Activated CD8-positive, alpha-beta memory T cell treated with anti-CD3 and anti-CD28 coated beads, Interleukin-2, amount 10 ng/mL, durations not matched to agents 7 days and 5 days (primary cell): ENCODE measurements around the gene ELN. TPM values are rescaled to one million over a fixed set of nuclear protein-coding genes. Genes with fewer than 3 reads are reported as not detected.
A peak's percentile ranks its signal among the peaks of the same experiment; 100 is the strongest.

Experiments
- ATAC-seq: fragments of 150-1000 bp; cut with Tn5 transposase; one replicate; pipeline ENCODE4 v1.10.0; 2021; ENCODE audit warnings: moderate library complexity
- CTCF ChIA-PET: fragments of 350-600 bp; sonication (Branson Sonifier 250); formaldehyde crosslinking; loops from one replicate; lab custom pipeline; 2021; ENCODE audit warnings: antibody characterized with exemption; lab: Charles Lee
- DNase-seq: peaks from one replicate; pipeline ENCODE4 v3.0.0-alpha.2; 2020
- H3K27ac Mint-ChIP-seq: one replicate; pipeline ENCODE4 v1.8.0; 2021; ENCODE audit warnings: mild to moderate bottlenecking, mixed read lengths
- H3K27me3 Mint-ChIP-seq: one replicate; pipeline ENCODE4 v1.8.0; 2021; ENCODE audit warnings: mixed read lengths
- H3K36me3 Mint-ChIP-seq: one replicate; pipeline ENCODE4 v1.8.0; 2021; ENCODE audit warnings: mild to moderate bottlenecking, mixed read lengths
- H3K4me1 Mint-ChIP-seq: one replicate; pipeline ENCODE4 v1.8.0; 2021; ENCODE audit warnings: mixed read lengths
- H3K4me3 Mint-ChIP-seq: one replicate; pipeline ENCODE4 v1.8.0; 2021; ENCODE audit warnings: mild to moderate bottlenecking, moderate library complexity, mixed read lengths
- H3K9me3 Mint-ChIP-seq: one replicate; pipeline ENCODE4 v1.8.0; 2022; ENCODE audit warnings: low read depth, mixed read lengths
- total RNA-seq, 2 experiments: library from RNA; stranded (reverse); gene quantifications; one replicate each; pipeline ENCODE4 v1.2.3, GENCODE V29; 2021

ELN gene
- total RNA-seq, 2 experiments from 2014 or later = not detected

DNA sequence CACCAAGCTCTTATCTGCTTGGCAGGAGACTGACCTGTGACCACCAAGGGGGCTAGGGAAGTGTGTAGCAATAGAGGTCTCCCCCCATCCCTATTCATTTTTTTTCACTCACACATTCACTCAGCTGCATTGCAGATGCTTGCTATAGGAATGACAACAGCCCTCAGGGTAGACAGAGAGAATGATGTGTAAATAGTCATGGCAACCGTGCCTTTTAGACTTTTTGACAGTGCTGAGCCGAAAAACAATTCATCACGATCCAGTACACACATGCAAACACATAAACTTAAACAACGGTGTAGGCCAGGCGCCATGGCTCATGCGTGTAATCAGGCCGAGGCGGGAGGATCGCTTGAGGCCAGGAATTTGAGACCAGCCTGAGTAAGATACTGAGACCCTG is 7.6 kb upstream of the ELN start:
- CTCF ChIA-PET = no interaction called here

DNA sequence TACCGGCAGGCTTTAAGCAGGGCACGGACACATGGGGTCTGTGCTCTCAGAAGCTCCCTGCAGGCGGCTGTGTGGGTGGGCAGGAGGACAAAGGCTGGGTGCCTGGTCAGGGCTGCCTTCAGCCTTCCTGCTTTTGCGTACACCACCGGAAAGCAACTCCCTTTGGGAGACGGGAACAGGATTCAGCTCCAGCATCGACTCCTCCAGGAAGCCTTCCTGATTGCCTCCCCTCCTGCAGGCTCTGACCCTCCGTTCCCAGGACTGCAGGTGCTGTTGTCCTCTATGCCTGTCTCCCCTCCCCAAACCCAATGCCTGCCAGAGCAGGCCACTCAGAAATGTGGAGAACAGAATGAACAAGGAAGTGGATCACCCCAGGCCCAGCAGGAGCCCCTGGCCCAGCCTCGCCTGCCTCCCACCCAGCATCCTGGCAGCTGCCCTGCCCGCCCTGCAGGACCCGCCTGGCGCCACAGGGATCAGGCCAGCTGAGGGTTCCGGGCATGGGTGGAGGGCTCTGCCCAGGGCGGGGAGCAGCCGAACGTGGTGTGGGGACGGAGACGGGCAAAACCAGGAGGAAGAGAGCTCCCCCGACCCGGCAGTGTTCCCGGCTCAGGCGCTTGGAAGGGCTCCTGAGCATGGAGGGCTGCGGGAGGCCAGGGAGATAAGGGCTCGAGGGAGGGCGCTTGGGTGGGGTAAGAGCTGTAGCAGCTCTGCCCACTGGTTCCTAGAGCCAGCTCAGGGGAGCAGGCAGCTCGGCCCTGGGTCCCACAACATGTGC is 6.2 kb upstream of the ELN start:
- Mint-ChIP-seq H3K36me3 (no peaks in the 10 kb centered on the region), H3K27me3 (peaks cover 25% of the 10 kb centered on the region), H3K4me3 (no peak overlapping the region), H3K9me3 (no peaks in the 10 kb centered on the region), H3K27ac (no peak overlapping the region), H3K4me1 (no peaks in the 10 kb centered on the region)
- CTCF ChIA-PET = interaction anchor here (0.5 kb wide), 1 partner anchor 391 kb away, joined by 3 read pairs; no protein-coding TSS in a partner anchor
- no peak for ATAC-seq
- no peak for DNase-seq

More for the DNA sequence above, 7.6 kb upstream of the ELN start:
- Mint-ChIP-seq H3K36me3 (no peaks in the 10 kb centered on the region), H3K9me3 (no peaks in the 10 kb centered on the region), H3K4me1 (no peaks in the 10 kb centered on the region), H3K27ac (no peak overlapping the region), H3K27me3 (peaks cover 12% of the 10 kb centered on the region), H3K4me3 (no peak overlapping the region)
- ATAC-seq = no peak
- DNase-seq = no peak

DNA sequence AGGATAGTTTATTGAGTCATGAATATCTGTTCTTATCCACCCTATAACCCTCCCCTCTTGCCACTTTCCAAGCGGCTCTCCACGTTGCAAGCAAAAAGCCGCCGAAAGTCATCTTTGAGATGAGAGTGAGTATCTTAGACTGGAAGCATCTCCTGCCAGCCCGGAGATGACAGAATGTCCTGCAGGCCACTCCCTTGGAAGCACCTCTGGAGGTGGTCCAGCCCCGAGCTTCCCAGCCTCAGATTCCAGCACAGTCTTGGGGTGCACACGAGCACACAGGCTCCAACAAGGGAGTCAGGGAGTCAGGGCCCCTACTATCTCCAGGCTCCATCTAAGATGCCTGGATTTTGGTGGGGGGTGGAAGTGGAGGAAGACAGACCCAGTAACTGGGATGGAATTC is 5.5 kb upstream of the ELN start:
- DNase-seq = no peak
- no peaks in the 10 kb centered on the region for H3K4me1 Mint-ChIP-seq
- H3K27me3 Mint-ChIP-seq = peaks cover 29% of the 10 kb centered on the region
- no peak for ATAC-seq
- no peak overlapping the region for H3K27ac Mint-ChIP-seq
- H3K36me3 Mint-ChIP-seq = no peaks in the 10 kb centered on the region
- H3K4me3 Mint-ChIP-seq = no peak overlapping the region
- no peaks in the 10 kb centered on the region for H3K9me3 Mint-ChIP-seq
- CTCF ChIA-PET = interaction anchor here (0.5 kb wide), 1 partner anchor 391 kb away, joined by 3 read pairs; no protein-coding TSS in a partner anchor

DNA sequence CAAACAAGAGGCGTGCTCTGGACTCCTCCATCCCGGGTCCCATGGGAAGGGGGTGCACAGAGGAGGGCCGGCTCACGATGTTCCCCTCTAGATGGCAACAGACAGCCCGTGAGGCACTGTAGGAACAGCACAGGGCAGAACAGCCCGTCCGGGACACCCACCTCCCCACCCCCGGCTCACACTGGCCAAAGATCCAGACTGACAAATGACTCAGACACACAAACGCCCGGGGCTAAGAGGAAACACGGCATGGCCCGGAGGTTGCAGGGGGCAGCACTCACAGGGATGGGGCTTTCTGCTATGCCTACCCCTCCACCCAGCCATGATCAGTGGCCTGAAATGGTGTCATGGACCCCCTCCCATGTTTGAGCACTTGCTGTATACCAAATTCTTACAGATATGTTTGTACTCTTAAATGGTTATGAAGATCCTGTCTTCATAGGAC is 4.9 kb upstream of the ELN start:
- peaks cover 29% of the 10 kb centered on the region for H3K27me3 Mint-ChIP-seq
- H3K36me3 Mint-ChIP-seq = no peaks in the 10 kb centered on the region
- H3K9me3 Mint-ChIP-seq = no peaks in the 10 kb centered on the region
- CTCF ChIA-PET = no interaction called here
- H3K4me3 Mint-ChIP-seq = no peak overlapping the region
- H3K4me1 Mint-ChIP-seq = no peaks in the 10 kb centered on the region
- no peak overlapping the region for H3K27ac Mint-ChIP-seq
- DNase-seq (no peak), ATAC-seq (no peak)

DNA sequence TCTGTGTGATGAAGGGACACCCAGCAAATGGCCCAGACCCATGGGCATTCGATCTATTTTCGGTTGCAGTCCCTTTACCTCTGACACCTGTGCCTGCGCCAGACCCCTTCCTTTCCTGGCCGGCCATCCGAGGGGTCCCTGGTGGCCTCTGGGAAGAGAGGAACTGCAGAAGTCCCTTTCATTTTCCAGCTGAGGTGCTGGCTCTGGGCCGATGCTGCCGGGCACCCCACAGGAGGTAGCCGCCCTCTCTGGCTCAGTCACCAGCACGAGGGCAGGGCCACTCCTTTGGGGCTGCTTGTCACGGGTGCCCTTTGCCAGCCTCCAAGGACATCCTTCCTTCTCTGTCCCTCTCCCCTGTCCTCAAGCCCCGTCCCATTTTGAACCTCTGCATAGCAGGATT is 4.2 kb upstream of the ELN start:
- Mint-ChIP-seq H3K4me3 (no peak overlapping the region), H3K4me1 (no peaks in the 10 kb centered on the region), H3K27me3 (peaks cover 32% of the 10 kb centered on the region), H3K9me3 (no peaks in the 10 kb centered on the region), H3K27ac (no peak overlapping the region), H3K36me3 (no peaks in the 10 kb centered on the region)
- no peak for ATAC-seq
- no peak for DNase-seq
- CTCF ChIA-PET = no interaction called here

DNA sequence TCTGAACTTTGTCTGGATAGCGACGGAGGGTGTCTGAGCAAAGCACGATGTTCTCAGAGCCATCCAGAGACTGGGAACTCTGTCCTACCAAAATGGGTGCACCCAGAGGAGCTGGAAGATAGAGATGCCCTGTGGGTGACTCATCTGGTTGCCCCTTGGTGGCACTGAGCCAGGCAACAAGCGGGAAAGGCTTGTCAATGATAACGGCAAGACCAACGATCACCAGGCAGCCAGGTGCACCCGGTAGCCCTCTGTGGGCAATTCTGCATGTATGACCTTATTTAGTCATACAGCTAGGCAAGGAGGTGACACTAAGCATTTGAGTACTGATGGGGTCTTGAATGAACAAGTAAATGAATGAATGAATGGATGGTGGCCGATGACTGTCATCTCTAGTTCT is 2.8 kb upstream of the ELN start:
- Mint-ChIP-seq H3K36me3 (no peaks in the 10 kb centered on the region), H3K27me3 (peaks cover 45% of the 10 kb centered on the region), H3K27ac (no peak overlapping the region), H3K4me1 (peaks cover 3% of the 10 kb centered on the region), H3K4me3 (no peak overlapping the region), H3K9me3 (no peaks in the 10 kb centered on the region)
- ATAC-seq (no peak), DNase-seq (no peak)
- CTCF ChIA-PET = interaction anchor here (0.6 to 2.8 kb wide), 5 partner anchors 12 to 563 kb away, joined by 3 to 30 read pairs (median 4); no protein-coding TSS in a partner anchor

DNA sequence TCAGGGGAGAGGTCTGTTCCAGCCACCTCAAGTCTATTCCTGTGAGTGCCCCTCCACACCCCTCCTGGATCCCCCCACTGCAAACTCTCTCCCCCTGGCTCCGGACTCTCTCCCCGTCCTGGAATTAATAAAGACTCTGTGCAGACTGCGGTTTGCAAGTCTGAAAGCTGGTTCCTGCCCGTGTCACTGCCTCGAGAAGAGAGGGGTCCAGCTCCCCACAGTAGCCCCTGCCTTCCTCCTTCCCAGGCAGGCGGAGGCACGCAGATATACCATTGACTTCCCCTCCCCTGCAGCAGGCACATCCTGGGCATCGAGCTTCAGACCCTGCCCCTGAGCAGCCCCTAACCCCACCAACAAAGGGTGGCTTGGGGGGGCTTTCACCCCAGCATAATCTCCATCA is 2.2 kb upstream of the ELN start:
- H3K9me3 Mint-ChIP-seq = no peaks in the 10 kb centered on the region
- peaks cover 48% of the 10 kb centered on the region for H3K27me3 Mint-ChIP-seq
- no peak for DNase-seq
- CTCF ChIA-PET = interaction anchor here (0.6 to 2.8 kb wide), 13 partner anchors 8 to 562 kb away, joined by 3 to 30 read pairs (median 4); no protein-coding TSS in a partner anchor
- ATAC-seq = no peak
- H3K27ac Mint-ChIP-seq = no peak overlapping the region
- no peak overlapping the region for H3K4me3 Mint-ChIP-seq
- peaks cover 3% of the 10 kb centered on the region for H3K4me1 Mint-ChIP-seq
- H3K36me3 Mint-ChIP-seq = no peaks in the 10 kb centered on the region

DNA sequence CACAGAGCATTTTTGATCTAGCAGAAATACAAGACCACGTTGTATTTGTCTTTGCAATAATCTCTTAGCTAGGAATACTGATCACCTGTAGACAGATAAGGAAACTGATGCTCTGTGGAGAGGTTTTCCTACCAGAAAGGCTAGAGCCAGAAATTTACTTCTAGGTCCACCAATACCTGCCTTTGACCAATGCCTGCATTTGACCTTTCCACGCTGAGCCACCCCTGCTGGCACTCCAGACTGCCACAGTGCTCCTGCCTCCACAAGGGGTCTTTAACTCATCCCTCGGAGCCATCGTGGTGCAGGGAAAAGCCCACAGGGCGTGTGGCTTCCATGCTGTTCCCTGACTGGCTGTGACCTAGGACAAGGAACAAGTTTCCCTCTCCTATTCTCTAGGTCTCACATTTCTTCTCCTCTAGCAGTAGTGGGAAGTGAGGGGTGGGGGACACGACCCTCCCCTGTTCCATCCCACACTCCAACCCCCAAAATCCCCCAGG is 1.5 kb upstream of the ELN start:
- ATAC-seq (peak; percentile 28), DNase-seq (no peak)
- CTCF ChIA-PET = interaction anchor here (0.6 to 2.8 kb wide), 27 partner anchors 9 to 374 kb away, joined by 3 to 30 read pairs (median 4); no protein-coding TSS in a partner anchor

DNA sequence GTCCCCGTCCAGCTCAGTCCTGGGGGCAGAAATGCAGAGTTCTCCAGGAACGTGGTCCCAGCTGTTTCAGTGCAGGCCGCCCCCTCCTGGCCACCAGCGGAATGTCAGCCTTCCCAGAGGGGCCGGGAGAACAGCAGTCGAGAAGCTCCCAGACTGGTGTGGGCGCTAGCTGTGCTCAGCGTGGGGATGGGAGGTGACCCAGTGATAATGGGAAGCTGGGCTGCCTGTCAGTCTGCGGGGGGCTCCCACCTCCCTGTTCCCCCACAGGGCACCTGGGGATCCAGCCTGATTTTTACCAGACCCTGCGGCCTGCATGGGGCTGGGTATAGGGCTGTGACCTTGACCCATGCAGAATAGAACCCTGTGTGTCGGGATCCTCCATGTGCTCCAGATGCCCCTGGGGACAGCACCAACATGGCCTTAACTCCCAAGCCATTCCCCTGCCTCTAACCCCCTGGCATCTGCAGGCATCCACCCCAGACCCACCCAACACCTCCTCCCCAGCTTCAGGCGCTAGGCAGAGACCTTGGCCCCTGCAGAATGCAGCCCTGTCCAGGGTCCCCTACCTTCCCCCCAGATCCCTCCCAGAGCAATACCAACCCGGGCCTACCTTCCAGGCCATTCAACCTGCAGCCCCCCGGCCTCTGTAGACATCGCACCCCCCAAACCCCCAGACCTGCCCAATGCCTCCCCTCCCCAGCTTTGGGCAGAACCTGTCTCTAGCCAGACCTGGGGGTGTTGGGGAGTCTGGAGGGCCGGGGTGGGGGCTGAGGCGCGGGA is 880 bp upstream of the ELN start:
- no peak overlapping the region for H3K27ac Mint-ChIP-seq
- DNase-seq (peak; percentile 72), ATAC-seq (peak; percentile 79)
- CTCF ChIA-PET = interaction anchor here (0.6 to 2.8 kb wide), 28 partner anchors 10 to 373 kb away, joined by 3 to 30 read pairs (median 4); no protein-coding TSS in a partner anchor
- H3K4me1 Mint-ChIP-seq = peaks cover 3% of the 10 kb centered on the region
- H3K9me3 Mint-ChIP-seq = no peaks in the 10 kb centered on the region
- peaks cover 61% of the 10 kb centered on the region for H3K27me3 Mint-ChIP-seq
- H3K36me3 Mint-ChIP-seq = no peaks in the 10 kb centered on the region
- H3K4me3 Mint-ChIP-seq = no peak overlapping the region

More for the DNA sequence above, 1.5 kb upstream of the ELN start:
- Mint-ChIP-seq H3K9me3 (no peaks in the 10 kb centered on the region), H3K27me3 (peaks cover 55% of the 10 kb centered on the region), H3K4me1 (peaks cover 3% of the 10 kb centered on the region), H3K4me3 (no peak overlapping the region), H3K27ac (no peak overlapping the region), H3K36me3 (no peaks in the 10 kb centered on the region)

DNA sequence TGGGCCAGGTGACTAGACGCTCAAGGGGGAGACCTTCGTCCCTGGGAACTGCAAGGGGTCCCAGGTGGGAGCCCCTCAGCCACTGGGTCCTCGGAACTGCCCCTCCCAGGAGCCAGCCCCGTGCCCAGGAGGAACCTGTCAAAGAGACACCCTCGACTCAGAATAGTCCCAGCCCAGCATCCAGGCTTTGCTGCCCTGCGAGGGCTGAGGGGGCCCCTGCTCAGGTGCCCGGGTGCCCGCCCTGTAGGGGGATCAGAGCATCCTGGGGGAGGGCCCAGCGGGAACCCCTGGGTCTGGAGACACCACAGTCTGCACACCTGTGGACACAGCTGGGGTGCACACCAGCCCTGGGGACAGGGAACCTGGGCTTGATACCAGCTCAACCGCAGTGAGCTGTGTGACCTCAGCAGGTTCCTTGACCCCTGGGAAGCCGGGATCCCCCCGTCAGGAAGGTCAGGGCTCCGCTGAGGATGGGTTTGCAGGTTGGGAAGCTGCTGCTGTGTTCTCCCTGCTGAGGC is 407 bp downstream of the ELN start:
- Mint-ChIP-seq H3K27ac (no peak overlapping the region), H3K9me3 (no peaks in the 10 kb centered on the region), H3K4me1 (peaks cover 3% of the 10 kb centered on the region), H3K36me3 (no peaks in the 10 kb centered on the region), H3K27me3 (peaks cover 61% of the 10 kb centered on the region), H3K4me3 (no peak overlapping the region)
- DNase-seq (no peak), ATAC-seq (no peak)
- CTCF ChIA-PET = no interaction called here

DNA sequence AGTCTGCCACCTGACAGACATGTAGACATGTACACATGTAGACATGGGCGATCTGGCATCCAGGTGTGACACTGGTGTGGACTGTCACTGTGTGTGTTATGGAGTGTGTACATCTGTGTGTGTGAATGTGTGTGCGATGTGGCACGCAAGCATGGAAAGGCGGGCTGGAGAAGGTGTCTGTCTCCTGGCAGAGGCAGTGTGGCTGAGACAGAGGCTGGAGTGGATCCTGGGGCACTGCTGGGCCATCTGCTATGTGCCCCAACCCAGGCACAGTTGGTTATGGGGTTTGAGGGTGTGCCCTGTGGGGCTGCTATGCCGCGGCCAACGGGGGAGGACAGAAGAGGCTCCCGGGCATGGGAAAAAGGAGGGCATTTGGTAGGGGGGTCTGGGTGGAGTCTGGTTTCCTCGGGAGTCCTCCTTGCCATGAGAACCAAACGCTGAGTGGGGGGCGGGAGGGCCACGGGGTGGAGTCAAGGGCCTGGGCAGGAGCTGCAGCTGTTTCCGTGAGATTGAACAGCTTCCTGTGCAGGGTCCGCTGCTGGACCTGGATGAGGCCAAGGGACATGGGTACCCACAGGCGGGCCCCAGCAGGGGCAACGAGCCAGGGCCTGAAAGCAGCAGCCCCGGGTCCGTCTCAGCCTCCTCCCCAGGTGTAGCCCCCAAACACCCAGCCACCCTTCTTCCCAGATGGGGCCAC is 1.3 kb downstream of the ELN start:
- no peak overlapping the region for H3K4me3 Mint-ChIP-seq
- H3K4me1 Mint-ChIP-seq = peaks cover 3% of the 10 kb centered on the region
- CTCF ChIA-PET = interaction anchor here (0.5 to 0.6 kb wide), 2 partner anchors 79 to 80 kb away, joined by 3 read pairs; no protein-coding TSS in a partner anchor
- H3K36me3 Mint-ChIP-seq = no peaks in the 10 kb centered on the region
- ATAC-seq = no peak
- H3K27me3 Mint-ChIP-seq = peaks cover 56% of the 10 kb centered on the region
- H3K9me3 Mint-ChIP-seq = no peaks in the 10 kb centered on the region
- H3K27ac Mint-ChIP-seq = no peak overlapping the region
- DNase-seq = no peak

DNA sequence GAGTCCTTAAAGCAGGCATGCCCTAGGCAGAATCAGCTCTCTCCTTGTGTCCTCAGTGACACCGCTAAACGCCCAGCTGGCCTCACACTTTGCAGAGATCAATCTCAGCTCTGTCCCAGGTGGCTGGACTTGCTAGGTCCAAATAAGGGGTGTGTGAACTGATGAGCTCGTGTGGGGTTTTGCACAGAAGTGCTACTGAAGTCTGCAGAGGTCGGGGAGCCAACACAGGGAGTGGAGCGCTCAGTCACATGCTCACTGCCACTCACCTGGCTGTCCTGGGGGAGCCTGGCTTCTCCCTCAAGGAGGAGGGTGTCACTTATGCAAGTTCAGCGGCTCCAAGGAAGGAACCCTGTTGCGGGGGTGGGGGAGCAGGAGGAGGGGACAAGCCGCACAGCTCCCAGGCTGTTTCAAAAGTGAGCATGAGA is 2.0 kb downstream of the ELN start:
- Mint-ChIP-seq H3K4me1 (peaks cover 3% of the 10 kb centered on the region), H3K27me3 (peaks cover 54% of the 10 kb centered on the region), H3K9me3 (no peaks in the 10 kb centered on the region), H3K4me3 (no peak overlapping the region), H3K36me3 (no peaks in the 10 kb centered on the region), H3K27ac (no peak overlapping the region)
- no peak for ATAC-seq
- no peak for DNase-seq
- CTCF ChIA-PET = interaction anchor here (0.5 to 0.7 kb wide), 2 partner anchors 78 to 176 kb away, joined by 3 read pairs; no protein-coding TSS in a partner anchor
